ENCODE results near the gene SIKE1. TPM values are rescaled to one million over a fixed set of nuclear protein-coding genes. Genes with fewer than 3 reads are reported as not detected.

SIKE1 gene
- total RNA-seq, 4 donors from 2014 or later: 19.8 to 58.1 (median 44.0) TPM

GRCh38 chr1:114720492-114720891 lies 60.0 kb downstream of the SIKE1 start:
- Histone ChIP-seq H3K9me3 (no peaks in the 10 kb centered on the region), H3K27me3 (no peaks in the 10 kb centered on the region), H3K27ac (no peak overlapping the region), H3K36me3 (peaks cover 3 to 81% (median 34%) of the 10 kb centered on the region in 3 donors), H3K4me3 (no peak overlapping the region), H3K4me1 (peaks cover 0 to 13% (median 8%) of the 10 kb centered on the region in 4 donors)
- WGBS, 2 donors: 90 to 94% methylated on average over 4 of the region's 4 CpGs
- TF ChIP-seq POLR2A (IDR thresholded peaks at IDR 0.05) (no peak), EP300 (IDR thresholded peaks at IDR 0.05) (no peak), CTCF (IDR thresholded peaks at IDR 0.05) (no peak)
- DNase-seq (ENCODE audit: low spot score in 2 of 2): no peak

Small RNA genes within 50 kb of the gene (small RNA-seq; reads per million reads assigned to genes)
- not detected for gene RNY1P13

Other genes with a start within 250 kb of the SIKE1 start
- gene BCAS2, start 199.1 kb downstream of the SIKE1 start, total RNA-seq: 10 to 100 TPM; 25.8 to 35.4 (median 28.4) TPM
- gene DENND2C, start 110.6 kb downstream of the SIKE1 start, total RNA-seq: 1 to 10 TPM; 2.4 to 4.5 (median 3.3) TPM
- not detected for gene AMPD1, start 85.1 kb downstream of the SIKE1 start, total RNA-seq
- 10 to 100 TPM; 16.3 to 22.8 (median 20.1) TPM for gene NRAS, start 63.9 kb downstream of the SIKE1 start, total RNA-seq
- gene CSDE1, start 22.7 kb downstream of the SIKE1 start, total RNA-seq: 1,000 to 10,000 TPM in 1 of 4 donors, 100 to 1,000 TPM in 3; 528 to 1,344 (median 763) TPM
- not detected for gene SYCP1, start 74.2 kb upstream of the SIKE1 start, total RNA-seq
- not detected for gene TSHB, start 249.1 kb upstream of the SIKE1 start, total RNA-seq